Stimulated activated effector memory CD8-positive, alpha-beta T cell treated with anti-CD3 and anti-CD28 coated beads, Interleukin-12 subunit alpha, Interleukin-12 subunit beta, amount 100 ng/mL, for 72 hours (primary cell): ENCODE results near the gene KISS1.
"Not testable (repeated sequence)": the region's sequence is repeated elsewhere in the genome, so short reads cannot be mapped to it uniquely, and the experiment has no call there.

ENCODE experiments used
- ATAC-seq: fragments of 150-1000 bp; cut with Tn5 transposase; 2 replicates; pipeline ENCODE4 v1.10.0; 2021
- DNase-seq, 2 donors: peaks; one replicate each; pipeline ENCODE4 v3.0.0; 2021 to 2022; ENCODE audit warnings: low spot score in 2 of 2
- H3K27ac Mint-ChIP-seq: one replicate; pipeline ENCODE4 v1.8.0; 2022; ENCODE audit warnings: mild to moderate bottlenecking, mixed read lengths
- H3K36me3 Mint-ChIP-seq: one replicate; pipeline ENCODE4 v1.8.0; 2022; ENCODE audit warnings: mild to moderate bottlenecking, mixed read lengths
- H3K4me1 Mint-ChIP-seq: one replicate; pipeline ENCODE4 v1.8.0; 2022; ENCODE audit warnings: mixed read lengths
- H3K4me3 Mint-ChIP-seq: one replicate; pipeline ENCODE4 v1.8.0; 2022; ENCODE audit warnings: mild to moderate bottlenecking, mixed read lengths
- H3K9me3 Mint-ChIP-seq: one replicate; pipeline ENCODE4 v1.8.0; 2022; ENCODE audit warnings: mixed read lengths

Gene KISS1, protein sequence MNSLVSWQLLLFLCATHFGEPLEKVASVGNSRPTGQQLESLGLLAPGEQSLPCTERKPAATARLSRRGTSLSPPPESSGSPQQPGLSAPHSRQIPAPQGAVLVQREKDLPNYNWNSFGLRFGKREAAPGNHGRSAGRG

GRCh38 chr1:204196068-204196795 lies at the start of gene KISS1:
KISS1 (minus strand) TSS chr1:204196491; CDS start chr1:204192876, 3,615 bp downstream.
- no peak for DNase-seq
- H3K27ac Mint-ChIP-seq: peak within 1 kb of the TSS; percentile 74
- H3K4me3 Mint-ChIP-seq: no peak within 1 kb of the TSS
- H3K9me3 Mint-ChIP-seq: no peaks in the 10 kb centered on the region
- H3K36me3 Mint-ChIP-seq: no peaks in the 10 kb centered on the region
- ATAC-seq: no peak
- H3K4me1 Mint-ChIP-seq: peaks cover 25% of the 10 kb centered on the region

DNA sequence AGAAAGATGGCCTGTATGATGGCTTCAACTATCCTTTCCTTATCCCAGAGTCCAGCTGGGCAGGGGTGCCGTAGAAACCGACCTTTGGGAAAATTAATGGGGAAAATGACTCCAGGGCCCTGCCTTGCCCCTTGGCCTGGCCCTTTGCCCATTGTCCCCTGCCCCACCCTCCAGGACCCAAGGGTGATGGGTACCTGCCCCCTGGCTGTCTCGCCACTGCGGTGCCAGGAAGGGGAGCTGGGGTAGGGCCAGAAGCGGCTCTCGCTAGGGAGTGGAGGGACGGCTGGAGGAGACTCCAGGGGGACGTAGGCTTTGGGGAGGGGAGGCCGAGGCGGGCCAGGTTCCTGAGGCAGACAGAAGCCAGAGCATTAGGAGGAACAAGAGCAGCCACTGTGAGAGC lies 46.6 kb upstream of the KISS1 start:
- H3K36me3 Mint-ChIP-seq: no peaks in the 10 kb centered on the region
- no peaks in the 10 kb centered on the region for H3K4me1 Mint-ChIP-seq
- H3K9me3 Mint-ChIP-seq: no peaks in the 10 kb centered on the region
- DNase-seq: no peak
- no peak for ATAC-seq
- H3K27ac Mint-ChIP-seq: no peak overlapping the region
- no peak overlapping the region for H3K4me3 Mint-ChIP-seq

DNA sequence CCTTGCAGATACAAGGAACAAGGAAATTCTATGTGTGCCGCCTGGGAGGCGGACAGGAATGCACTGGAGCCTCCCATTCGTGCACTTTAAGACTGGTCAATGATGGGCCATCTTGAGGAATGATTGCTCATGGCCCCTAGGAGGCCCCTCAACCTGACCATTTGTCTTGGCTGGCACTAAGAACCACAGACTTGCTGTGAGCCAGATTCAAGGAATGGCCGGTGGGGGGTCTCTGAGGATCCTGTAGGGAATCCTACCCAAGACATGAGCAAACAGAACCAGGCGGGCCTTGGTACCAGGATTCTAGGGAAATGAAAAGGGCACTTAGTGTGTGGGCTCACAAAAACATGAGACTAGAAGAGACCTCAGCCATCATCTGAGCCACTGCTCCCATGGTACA lies 45.6 kb upstream of the KISS1 start:
- DNase-seq (no peak), ATAC-seq (no peak)

GRCh38 chr1:204241050-204241449 lies 44.8 kb upstream of the KISS1 start:
- H3K9me3 Mint-ChIP-seq: no peaks in the 10 kb centered on the region
- no peak overlapping the region for H3K4me3 Mint-ChIP-seq
- no peak overlapping the region for H3K27ac Mint-ChIP-seq
- H3K4me1 Mint-ChIP-seq: no peaks in the 10 kb centered on the region
- ATAC-seq: no peak
- no peaks in the 10 kb centered on the region for H3K36me3 Mint-ChIP-seq
- DNase-seq: no peak

More for the DNA sequence above, 45.6 kb upstream of the KISS1 start:
- Mint-ChIP-seq H3K4me3 (no peak overlapping the region), H3K9me3 (no peaks in the 10 kb centered on the region), H3K36me3 (no peaks in the 10 kb centered on the region), H3K27ac (no peak overlapping the region), H3K4me1 (no peaks in the 10 kb centered on the region)

GRCh38 chr1:204240233-204240632 lies 43.9 kb upstream of the KISS1 start:
- no peak overlapping the region for H3K27ac Mint-ChIP-seq
- no peaks in the 10 kb centered on the region for H3K4me1 Mint-ChIP-seq
- no peaks in the 10 kb centered on the region for H3K36me3 Mint-ChIP-seq
- DNase-seq (no peak), ATAC-seq (no peak)
- H3K9me3 Mint-ChIP-seq: no peaks in the 10 kb centered on the region
- no peak overlapping the region for H3K4me3 Mint-ChIP-seq

- DNase-seq, H3K9me3 Mint-ChIP-seq, H3K36me3 Mint-ChIP-seq, ATAC-seq, H3K4me1 Mint-ChIP-seq, H3K27ac Mint-ChIP-seq, H3K4me3 Mint-ChIP-seq: not testable (repeated sequence)
Measured at GRCh38 chr1:204239401-204239800, 43.1 kb upstream of the KISS1 start.

DNA sequence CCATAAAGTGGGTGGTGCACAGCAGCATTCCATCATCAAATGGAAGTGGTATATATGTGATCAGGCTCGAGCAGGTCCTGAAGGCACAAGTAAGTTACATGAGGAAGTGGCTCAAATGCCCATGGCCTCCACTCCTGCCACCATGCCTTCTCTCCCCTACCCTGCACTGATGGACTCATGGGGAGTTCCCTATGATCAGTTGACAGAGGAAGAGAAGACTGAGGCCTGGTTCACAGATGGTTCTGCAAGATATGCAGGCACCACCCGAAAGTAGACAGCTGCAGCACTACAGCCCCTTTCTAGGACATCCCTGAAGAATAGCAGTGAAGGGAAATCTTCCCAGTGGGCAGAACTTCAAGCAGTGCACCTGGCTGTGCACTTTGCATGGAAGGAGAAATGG lies 42.2 kb upstream of the KISS1 start:
- not testable (repeated sequence) for DNase-seq, H3K4me1 Mint-ChIP-seq, H3K9me3 Mint-ChIP-seq, ATAC-seq, H3K27ac Mint-ChIP-seq, H3K36me3 Mint-ChIP-seq, H3K4me3 Mint-ChIP-seq

- not testable (repeated sequence) for ATAC-seq, H3K36me3 Mint-ChIP-seq, H3K9me3 Mint-ChIP-seq, H3K27ac Mint-ChIP-seq, H3K4me1 Mint-ChIP-seq, DNase-seq, H3K4me3 Mint-ChIP-seq
Measured at GRCh38 chr1:204237515-204237914, 41.2 kb upstream of the KISS1 start.

GRCh38 chr1:204232526-204232925 lies 36.2 kb upstream of the KISS1 start:
- no peaks in the 10 kb centered on the region for H3K36me3 Mint-ChIP-seq

DNA sequence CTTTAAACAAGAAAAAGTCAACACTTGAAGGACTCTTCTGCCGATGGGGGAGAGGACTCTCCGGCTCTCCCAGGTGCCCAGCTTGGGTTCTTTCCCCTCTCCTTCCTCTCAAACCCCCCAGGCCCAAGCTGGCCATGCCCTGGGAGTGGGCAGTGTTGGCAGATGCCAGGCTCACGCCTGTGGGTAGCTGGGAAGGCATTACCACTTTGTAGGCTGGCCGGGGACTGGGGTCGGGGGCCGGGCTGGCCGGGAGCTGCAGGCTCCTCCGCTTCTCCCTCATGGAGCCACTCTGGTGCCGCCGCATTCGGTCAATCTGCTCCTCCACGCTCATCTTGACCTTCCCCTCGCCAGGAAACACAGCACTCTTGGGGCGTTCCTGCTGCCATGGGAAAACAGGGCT lies 33.9 kb upstream of the KISS1 start:
- no peak for ATAC-seq

More at GRCh38 chr1:204232526-204232925, 36.2 kb upstream of the KISS1 start:
- no peak for ATAC-seq
- Mint-ChIP-seq H3K9me3 (no peaks in the 10 kb centered on the region), H3K4me1 (no peaks in the 10 kb centered on the region), H3K27ac (no peak overlapping the region), H3K4me3 (no peak overlapping the region)
- DNase-seq: no peak

GRCh38 chr1:204228896-204229295 lies 32.6 kb upstream of the KISS1 start:
- H3K9me3 Mint-ChIP-seq: no peaks in the 10 kb centered on the region
- ATAC-seq (no peak), DNase-seq (no peak)
- H3K4me1 Mint-ChIP-seq: no peaks in the 10 kb centered on the region
- H3K27ac Mint-ChIP-seq: no peak overlapping the region
- H3K36me3 Mint-ChIP-seq: no peaks in the 10 kb centered on the region
- no peak overlapping the region for H3K4me3 Mint-ChIP-seq

More for the DNA sequence above, 33.9 kb upstream of the KISS1 start:
- no peak overlapping the region for H3K27ac Mint-ChIP-seq
- DNase-seq: no peak
- H3K36me3 Mint-ChIP-seq: no peaks in the 10 kb centered on the region
- no peaks in the 10 kb centered on the region for H3K4me1 Mint-ChIP-seq
- H3K4me3 Mint-ChIP-seq: no peak overlapping the region
- no peaks in the 10 kb centered on the region for H3K9me3 Mint-ChIP-seq

DNA sequence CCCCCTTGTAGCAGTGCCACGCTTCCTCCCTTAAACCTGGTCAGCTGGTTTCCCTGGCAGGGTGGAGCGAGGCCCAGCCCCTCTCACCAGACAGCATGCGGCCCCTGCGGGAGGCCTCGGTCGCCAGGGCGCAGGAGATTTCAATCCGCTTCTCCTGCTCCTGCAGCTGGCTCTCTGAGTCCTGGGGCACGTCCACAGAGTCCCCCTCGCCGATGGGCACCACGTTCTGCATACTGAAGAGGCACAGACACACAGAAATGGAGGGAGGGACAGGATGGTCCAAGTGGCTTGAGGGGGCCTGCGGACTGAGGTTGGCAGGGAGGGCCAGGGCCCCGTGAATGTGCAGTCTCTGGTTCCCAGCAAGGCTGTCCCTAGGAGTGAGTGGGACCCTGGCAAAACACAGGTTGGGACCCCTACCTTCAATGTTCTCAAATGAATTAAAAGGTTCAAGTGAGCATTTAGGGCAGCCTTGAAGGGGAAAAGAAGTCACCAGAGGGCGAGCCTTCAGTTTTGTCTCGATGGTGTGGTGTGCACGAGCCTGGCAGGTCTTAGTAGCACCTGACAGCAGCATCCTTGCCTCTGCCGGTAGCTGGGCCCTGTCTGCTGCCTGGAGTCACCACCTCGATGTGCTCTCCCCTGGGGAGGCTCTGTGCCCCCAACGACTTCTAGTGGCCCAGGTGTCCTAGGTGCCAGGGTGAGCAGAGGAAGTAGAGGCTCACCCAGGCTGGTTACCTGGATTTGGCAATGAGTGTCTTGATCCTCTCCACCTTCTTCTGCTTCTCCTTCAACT lies 31.9 kb upstream of the KISS1 start:
- Mint-ChIP-seq H3K27ac (no peak overlapping the region), H3K4me1 (no peaks in the 10 kb centered on the region), H3K4me3 (no peak overlapping the region), H3K36me3 (no peaks in the 10 kb centered on the region), H3K9me3 (no peaks in the 10 kb centered on the region)
- no peak for DNase-seq
- peak; percentile 9 for ATAC-seq

DNA sequence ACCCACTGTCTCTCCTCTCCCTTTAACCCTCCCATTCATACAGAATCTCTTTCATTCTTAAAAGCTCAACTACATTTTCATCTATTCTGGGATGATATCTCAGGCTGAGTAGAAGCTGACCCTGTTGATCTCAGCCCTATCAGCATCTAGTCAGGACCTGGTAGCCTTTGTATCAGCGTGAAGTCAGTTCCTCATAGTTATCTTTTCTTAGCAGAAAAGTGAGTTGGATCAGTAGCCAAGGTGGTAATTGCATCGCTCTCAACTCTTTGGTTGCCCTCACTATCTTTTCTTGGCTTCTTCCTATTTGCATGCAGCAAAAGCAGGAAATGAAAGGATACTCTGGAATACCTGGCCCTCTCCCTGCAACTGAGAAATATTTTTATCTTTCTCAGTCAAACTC lies 31.1 kb upstream of the KISS1 start:
- Mint-ChIP-seq H3K36me3 (no peaks in the 10 kb centered on the region), H3K4me3 (no peak overlapping the region), H3K4me1 (no peaks in the 10 kb centered on the region), H3K9me3 (no peaks in the 10 kb centered on the region), H3K27ac (no peak overlapping the region)
- ATAC-seq (no peak), DNase-seq (no peak)

GRCh38 chr1:204225841-204226735 lies 29.8 kb upstream of the KISS1 start:
- no peak overlapping the region for H3K4me3 Mint-ChIP-seq

DNA sequence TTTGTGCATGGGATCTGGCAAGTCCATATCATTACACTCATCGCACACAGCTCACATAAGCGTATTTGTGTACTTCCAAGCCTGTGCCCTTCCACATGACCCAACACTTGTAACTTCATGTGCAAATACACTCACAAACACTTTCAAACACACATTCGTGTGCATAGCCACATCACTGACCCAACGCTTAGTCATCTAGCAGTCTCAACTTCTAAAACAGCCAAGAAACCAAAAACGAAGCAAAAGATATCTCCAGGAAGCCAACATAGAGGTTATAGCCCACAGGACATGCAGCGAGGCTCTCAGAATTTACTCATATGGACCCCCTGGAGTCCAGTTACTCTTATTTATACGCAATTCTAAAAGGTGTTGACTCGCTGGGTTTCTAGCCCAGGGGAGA lies 28.4 kb upstream of the KISS1 start:
- no peak overlapping the region for H3K4me3 Mint-ChIP-seq

More at GRCh38 chr1:204225841-204226735, 29.8 kb upstream of the KISS1 start:
- ATAC-seq (no peak), DNase-seq (no peak)
- H3K36me3 Mint-ChIP-seq: no peaks in the 10 kb centered on the region
- no peaks in the 10 kb centered on the region for H3K4me1 Mint-ChIP-seq
- no peak overlapping the region for H3K27ac Mint-ChIP-seq
- H3K9me3 Mint-ChIP-seq: no peaks in the 10 kb centered on the region

More for the DNA sequence above, 28.4 kb upstream of the KISS1 start:
- Mint-ChIP-seq H3K27ac (no peak overlapping the region), H3K36me3 (no peaks in the 10 kb centered on the region), H3K4me1 (no peaks in the 10 kb centered on the region), H3K9me3 (no peaks in the 10 kb centered on the region)
- no peak for ATAC-seq
- DNase-seq: no peak
